Umbilical cord (tissue), 2 donors: ENCODE data around the gene ZNF672. TPM values are rescaled to one million over a fixed set of nuclear protein-coding genes. Genes with fewer than 3 reads are reported as not detected.
A peak's percentile ranks its signal among the peaks of the same experiment; 100 is the strongest.
"Not testable (repeated sequence)": the region's sequence is repeated elsewhere in the genome, so short reads cannot be mapped to it uniquely, and the experiment has no call there.

Experiments used
- DNase-seq: peaks from one replicate; pipeline ENCODE4 v3.0.0-alpha.2; 2015; ENCODE audit warnings: low spot score
- total RNA-seq: library from RNA; depleted of rRNA; stranded (reverse); fragments of >200 nt; gene quantifications from one replicate; pipeline ENCODE4 v1.2.3, GENCODE V29; 2014; ENCODE audit warnings: low replicate concordance; ENCODE audit not compliant: insufficient read depth

The ZNF672 gene
- total RNA-seq: 14.0 TPM

- peak; percentile 99 for DNase-seq
Observed at GRCh38 chr1:248837781-248838356, at the start of gene ZNF672. Gene ZNF672, plus strand, starts transcription at chr1:248838224. Its CDS starts 9,051 bp downstream, at chr1:248847275.

GRCh38 chr1:248788327-248788726 is 49.7 kb upstream of the ZNF672 start:
- DNase-seq: no peak

- not testable (repeated sequence) for DNase-seq
Observed at GRCh38 chr1:248789337-248789736, 48.7 kb upstream of the ZNF672 start.

GRCh38 chr1:248790456-248790855 is 47.6 kb upstream of the ZNF672 start:
- no peak for DNase-seq

GRCh38 chr1:248791010-248791409 is 47.0 kb upstream of the ZNF672 start:
- DNase-seq: no peak

GRCh38 chr1:248792342-248792741 is 45.7 kb upstream of the ZNF672 start:
- no peak for DNase-seq

- no peak for DNase-seq
Observed at GRCh38 chr1:248793592-248793991, 44.4 kb upstream of the ZNF672 start.

GRCh38 chr1:248794663-248795062 is 43.4 kb upstream of the ZNF672 start:
- not testable (repeated sequence) for DNase-seq

- DNase-seq: no peak
Observed at GRCh38 chr1:248798791-248799190, 39.2 kb upstream of the ZNF672 start.

GRCh38 chr1:248800459-248800858 is 37.6 kb upstream of the ZNF672 start:
- no peak for DNase-seq

- no peak for DNase-seq
Observed at GRCh38 chr1:248802454-248802853, 35.6 kb upstream of the ZNF672 start.

GRCh38 chr1:248803501-248803900 is 34.5 kb upstream of the ZNF672 start:
- not testable (repeated sequence) for DNase-seq

GRCh38 chr1:248804771-248805681 is 33.0 kb upstream of the ZNF672 start:
- DNase-seq: peak; percentile 20

GRCh38 chr1:248805876-248806275 is 32.1 kb upstream of the ZNF672 start:
- DNase-seq: no peak

GRCh38 chr1:248807067-248807737 is 30.8 kb upstream of the ZNF672 start:
- DNase-seq: peak; percentile 24

- DNase-seq: no peak
Observed at GRCh38 chr1:248808876-248809275, 29.1 kb upstream of the ZNF672 start.

- no peak for DNase-seq
Observed at GRCh38 chr1:248810000-248810726, 27.9 kb upstream of the ZNF672 start.

- no peak for DNase-seq
Observed at GRCh38 chr1:248810727-248811513, 27.1 kb upstream of the ZNF672 start.

GRCh38 chr1:248811514-248812490 is 26.2 kb upstream of the ZNF672 start:
- no peak for DNase-seq
